Parathyroid adenoma (tissue), 2 donors: Measurements from ENCODE around the gene NKTR.

Experiments used
- H2AFZ ChIP-seq: fragments of 300-600 bp; sonication (generic); one replicate; pipeline ENCODE4 v1.7.0; 2017; ENCODE audit warnings: antibody characterized with exemption, mild to moderate bottlenecking
- H3K27ac ChIP-seq: fragments of 300-600 bp; sonication (generic); one replicate; pipeline ENCODE4 v1.7.0; 2017
- H3K27me3 ChIP-seq: fragments of 300-600 bp; sonication (generic); one replicate; pipeline ENCODE4 v1.7.0; 2017; ENCODE audit warnings: low read length; ENCODE audit not compliant: control insufficient read depth, insufficient read depth
- H3K36me3 ChIP-seq: fragments of 300-600 bp; sonication (generic); one replicate; pipeline ENCODE4 v1.7.0; 2017; ENCODE audit warnings: low read length; ENCODE audit not compliant: control insufficient read depth, insufficient read depth
- H3K4me1 ChIP-seq: fragments of 300-600 bp; sonication (generic); one replicate; pipeline ENCODE4 v1.7.0; 2017; ENCODE audit warnings: control low read depth
- H3K4me2 ChIP-seq: fragments of 300-600 bp; sonication (generic); one replicate; pipeline ENCODE4 v1.7.0; 2017; ENCODE audit warnings: low read length
- H3K4me3 ChIP-seq: fragments of 300-600 bp; sonication (generic); one replicate; pipeline ENCODE4 v1.7.0; 2017; ENCODE audit warnings: low read depth, low read length
- H3K79me2 ChIP-seq: fragments of 300-600 bp; sonication (generic); one replicate; pipeline ENCODE4 v1.7.0; 2017; ENCODE audit warnings: control low read depth
- H3K9ac ChIP-seq: fragments of 300-600 bp; sonication (generic); one replicate; pipeline ENCODE4 v1.7.0; 2017; ENCODE audit warnings: mild to moderate bottlenecking
- H3K9me3 ChIP-seq: fragments of 300-600 bp; sonication (generic); one replicate; pipeline ENCODE4 v1.7.0; 2017; ENCODE audit warnings: low read length; ENCODE audit not compliant: control insufficient read depth
- CTCF ChIP-seq: fragments of 300-600 bp; sonication (generic); IDR thresholded peaks from one replicate; pipeline ENCODE4 v1.7.0; 2017; ENCODE audit warnings: antibody characterized with exemption, mild to moderate bottlenecking
- donor health status: primary hyperparathyroidism.

Gene NKTR

GRCh38 chr3:42602961-42603360, 2.5 kb downstream of the NKTR start:
- H3K27ac ChIP-seq, result no peak overlapping the region
- no peaks in the 10 kb centered on the region for H3K9me3 ChIP-seq
- peaks cover 44% of the 10 kb centered on the region for H3K79me2 ChIP-seq
- H3K36me3 ChIP-seq, result no peaks in the 10 kb centered on the region
- peaks cover 7% of the 10 kb centered on the region for H3K4me1 ChIP-seq
- H3K9ac ChIP-seq, result no peak overlapping the region
- H3K4me2 ChIP-seq, result no peak overlapping the region
- H3K4me3 ChIP-seq, result no peak overlapping the region
- H3K27me3 ChIP-seq, result no peaks in the 10 kb centered on the region
- no peak overlapping the region for H2AFZ ChIP-seq
- no peak for TF ChIP-seq CTCF

- Histone ChIP-seq H3K4me3 (no peak overlapping the region), H3K4me1 (peaks cover 7% of the 10 kb centered on the region), H3K27ac (no peak overlapping the region), H2AFZ (no peak overlapping the region), H3K27me3 (no peaks in the 10 kb centered on the region), H3K9ac (no peak overlapping the region), H3K4me2 (no peak overlapping the region), H3K9me3 (no peaks in the 10 kb centered on the region), H3K79me2 (peaks cover 63% of the 10 kb centered on the region), H3K36me3 (no peaks in the 10 kb centered on the region)
- no peak for TF ChIP-seq CTCF
Measured at GRCh38 chr3:42605546-42606173, 5.2 kb downstream of the NKTR start.

GRCh38 chr3:42608581-42608980, 8.1 kb downstream of the NKTR start:
- H3K9ac ChIP-seq, result no peak overlapping the region
- H3K4me1 ChIP-seq, result peaks cover 4% of the 10 kb centered on the region
- no peaks in the 10 kb centered on the region for H3K9me3 ChIP-seq
- no peak overlapping the region for H3K27ac ChIP-seq
- peaks cover 66% of the 10 kb centered on the region for H3K79me2 ChIP-seq
- no peaks in the 10 kb centered on the region for H3K27me3 ChIP-seq
- no peak overlapping the region for H3K4me3 ChIP-seq
- H3K4me2 ChIP-seq, result no peak overlapping the region
- no peak overlapping the region for H2AFZ ChIP-seq
- no peaks in the 10 kb centered on the region for H3K36me3 ChIP-seq
- no peak for TF ChIP-seq CTCF

GRCh38 chr3:42610976-42611375, 10.5 kb downstream of the NKTR start:
- Histone ChIP-seq H2AFZ (no peak overlapping the region), H3K79me2 (peaks cover 55% of the 10 kb centered on the region), H3K4me2 (no peak overlapping the region), H3K27ac (peak overlapping the region; percentile 5), H3K4me1 (no peaks in the 10 kb centered on the region), H3K9me3 (no peaks in the 10 kb centered on the region), H3K9ac (no peak overlapping the region), H3K4me3 (no peak overlapping the region), H3K27me3 (no peaks in the 10 kb centered on the region), H3K36me3 (no peaks in the 10 kb centered on the region)
- TF ChIP-seq CTCF, result no peak

- H3K27me3 ChIP-seq, result no peaks in the 10 kb centered on the region
- no peak overlapping the region for H3K27ac ChIP-seq
- H3K9me3 ChIP-seq, result no peaks in the 10 kb centered on the region
- H3K36me3 ChIP-seq, result no peaks in the 10 kb centered on the region
- H3K4me1 ChIP-seq, result no peaks in the 10 kb centered on the region
- H3K4me2 ChIP-seq, result no peak overlapping the region
- H3K9ac ChIP-seq, result no peak overlapping the region
- no peak overlapping the region for H2AFZ ChIP-seq
- no peak for TF ChIP-seq CTCF
- no peak overlapping the region for H3K4me3 ChIP-seq
- H3K79me2 ChIP-seq, result peaks cover 55% of the 10 kb centered on the region
Measured at GRCh38 chr3:42612217-42612616, 11.7 kb downstream of the NKTR start.
